ENCODE results near the gene SPNS2.

SPNS2 gene, protein sequence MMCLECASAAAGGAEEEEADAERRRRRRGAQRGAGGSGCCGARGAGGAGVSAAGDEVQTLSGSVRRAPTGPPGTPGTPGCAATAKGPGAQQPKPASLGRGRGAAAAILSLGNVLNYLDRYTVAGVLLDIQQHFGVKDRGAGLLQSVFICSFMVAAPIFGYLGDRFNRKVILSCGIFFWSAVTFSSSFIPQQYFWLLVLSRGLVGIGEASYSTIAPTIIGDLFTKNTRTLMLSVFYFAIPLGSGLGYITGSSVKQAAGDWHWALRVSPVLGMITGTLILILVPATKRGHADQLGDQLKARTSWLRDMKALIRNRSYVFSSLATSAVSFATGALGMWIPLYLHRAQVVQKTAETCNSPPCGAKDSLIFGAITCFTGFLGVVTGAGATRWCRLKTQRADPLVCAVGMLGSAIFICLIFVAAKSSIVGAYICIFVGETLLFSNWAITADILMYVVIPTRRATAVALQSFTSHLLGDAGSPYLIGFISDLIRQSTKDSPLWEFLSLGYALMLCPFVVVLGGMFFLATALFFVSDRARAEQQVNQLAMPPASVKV

DNA sequence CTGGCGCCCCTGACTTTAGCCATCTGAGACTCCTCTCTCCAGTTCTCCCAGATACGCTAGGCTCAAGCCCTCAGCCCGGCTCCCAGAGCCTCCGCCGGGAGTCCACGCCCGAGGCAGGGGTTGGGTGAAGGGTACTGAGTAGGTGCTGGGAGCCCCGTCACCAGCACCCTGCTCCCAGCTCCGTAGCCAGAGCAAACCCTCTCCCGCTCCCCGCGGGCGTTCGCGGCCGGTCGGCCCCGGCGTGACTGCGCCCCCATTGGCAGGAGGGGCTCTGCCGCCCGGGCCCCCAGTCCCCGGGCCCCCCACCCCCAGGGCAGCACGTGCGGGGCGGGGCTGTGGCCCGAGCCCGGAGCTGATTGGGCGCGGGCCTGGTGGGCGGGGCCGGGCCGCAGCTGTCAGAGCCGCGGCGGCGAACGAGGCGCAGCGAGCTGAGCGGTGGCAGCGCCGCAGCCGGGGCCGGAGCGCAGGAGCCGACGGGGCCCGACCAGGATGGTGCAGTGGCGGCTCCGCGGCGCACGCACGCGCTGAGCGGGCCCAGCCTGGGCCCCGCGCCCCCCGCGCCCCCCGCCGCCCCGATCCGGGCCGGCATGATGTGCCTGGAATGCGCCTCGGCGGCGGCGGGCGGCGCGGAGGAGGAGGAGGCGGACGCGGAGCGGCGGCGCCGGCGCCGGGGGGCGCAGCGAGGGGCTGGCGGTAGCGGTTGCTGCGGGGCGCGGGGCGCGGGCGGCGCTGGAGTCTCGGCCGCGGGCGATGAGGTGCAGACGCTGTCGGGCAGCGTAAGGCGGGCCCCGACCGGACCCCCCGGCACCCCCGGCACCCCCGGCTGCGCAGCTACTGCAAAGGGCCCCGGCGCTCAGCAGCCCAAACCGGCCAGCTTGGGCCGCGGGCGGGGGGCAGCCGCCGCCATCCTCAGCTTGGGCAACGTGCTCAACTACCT is at the start of gene SPNS2:
SPNS2 (plus strand) TSS at position 421 of the 937 bp plus-strand sequence; CDS start at position 588, 167 bp downstream.
- no peak for FAIRE-seq

DNA sequence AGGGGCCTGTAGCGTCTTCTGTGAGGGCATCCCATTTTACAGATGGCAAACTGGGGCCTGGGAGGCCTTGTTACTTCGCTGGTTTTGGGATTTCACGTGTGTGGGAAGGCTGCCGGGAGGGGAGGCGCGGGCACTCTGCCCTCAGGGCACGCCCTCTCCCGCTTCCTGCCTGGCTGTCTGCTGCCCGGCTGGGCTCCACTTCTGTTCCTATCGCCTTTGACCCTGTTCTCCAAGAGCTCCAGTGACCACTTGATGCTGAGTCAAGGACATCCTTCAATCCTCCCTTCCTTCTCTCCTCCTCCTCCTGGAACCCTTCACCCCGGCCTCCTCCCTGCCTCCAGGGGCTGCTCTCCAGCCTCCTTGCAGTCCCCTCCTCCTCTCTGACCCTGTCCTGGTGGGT is 48.9 kb upstream of the SPNS2 start:
- no peak for FAIRE-seq

DNA sequence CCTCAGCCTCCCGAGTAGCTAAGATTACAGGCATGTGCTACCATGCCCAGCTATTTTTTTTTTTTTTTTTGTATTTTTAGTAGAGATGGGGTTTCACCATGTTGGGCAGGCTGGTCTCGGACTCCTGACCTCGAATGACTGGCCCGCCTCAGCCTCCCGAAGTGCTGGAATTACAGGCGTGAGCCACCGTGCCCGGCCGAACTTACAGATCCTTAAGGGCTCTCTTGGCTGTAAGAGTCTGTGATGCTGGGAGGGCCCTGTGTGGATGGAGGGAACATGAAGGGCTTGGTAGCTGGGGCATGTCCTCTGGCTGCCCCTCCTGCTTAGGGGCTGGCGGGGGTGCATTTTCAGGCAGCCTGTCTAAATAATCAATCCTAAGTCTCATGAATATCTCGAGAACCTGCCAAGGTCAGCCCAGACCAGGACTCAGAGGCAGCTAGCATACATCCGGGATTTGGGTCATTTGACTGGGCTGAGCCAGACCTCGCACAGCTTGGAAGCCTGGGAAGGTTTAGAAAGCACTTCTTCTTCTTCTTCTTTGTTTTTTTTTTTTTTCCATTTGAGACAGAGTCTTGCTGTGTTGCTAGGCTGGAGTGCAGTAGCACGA is 47.9 kb upstream of the SPNS2 start:
- FAIRE-seq, result no peak

DNA sequence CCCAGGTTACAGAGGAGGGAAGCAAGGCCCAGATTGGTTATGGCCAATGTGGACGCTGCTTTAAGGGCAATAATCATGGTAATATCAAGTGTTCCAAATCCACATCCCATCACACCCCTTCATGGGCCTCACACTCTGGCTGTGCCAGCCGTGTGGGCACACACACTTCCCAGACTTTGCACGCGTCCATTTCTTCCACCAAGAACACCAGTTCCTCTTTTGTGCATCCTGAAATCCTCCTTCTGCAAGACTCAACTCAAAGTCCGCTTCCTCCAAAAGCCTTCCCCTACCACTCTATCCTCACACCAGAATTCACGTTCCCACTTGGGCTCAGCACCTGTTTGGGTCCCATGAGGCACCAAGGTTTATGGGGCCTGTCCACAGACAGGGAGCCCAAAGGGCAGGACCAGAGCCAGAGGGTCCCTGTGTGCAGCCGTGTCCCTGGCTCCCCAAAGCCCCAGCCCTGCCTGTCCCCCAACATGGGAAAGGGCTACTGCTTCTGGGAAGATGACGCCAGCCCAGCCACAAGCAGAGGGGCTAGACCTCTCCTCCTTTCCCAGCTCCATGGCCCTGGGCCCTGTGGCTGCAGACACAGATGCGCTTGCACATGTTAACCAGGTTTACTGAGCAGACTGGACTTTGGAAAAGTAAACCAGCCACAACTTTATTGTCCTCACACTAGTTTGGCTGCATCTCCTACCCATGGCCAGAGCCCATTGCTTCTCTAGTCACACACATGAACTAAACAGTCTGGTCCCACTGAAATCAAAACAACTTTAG is 44.7 kb upstream of the SPNS2 start:
- FAIRE-seq, result no peak

DNA sequence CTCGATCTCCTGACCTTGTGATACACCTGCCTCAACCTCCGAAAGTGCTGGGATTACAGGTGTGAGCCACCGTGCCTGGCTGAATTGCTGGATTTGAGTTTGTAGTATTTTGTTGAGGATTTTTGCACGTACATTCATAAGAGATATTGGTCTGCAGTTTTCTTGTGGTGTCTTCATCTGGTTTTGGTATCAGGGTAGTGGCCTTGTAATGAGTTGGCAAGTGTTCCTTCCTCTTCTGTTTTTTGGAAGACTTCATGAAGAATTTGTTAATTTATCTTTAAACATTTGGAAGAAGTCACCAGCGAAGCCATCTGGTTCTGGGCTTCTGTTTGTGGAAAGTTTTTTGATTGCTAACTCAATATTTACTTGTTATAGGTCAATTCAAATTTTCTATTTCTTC is 38.0 kb upstream of the SPNS2 start:
- FAIRE-seq, result no peak

DNA sequence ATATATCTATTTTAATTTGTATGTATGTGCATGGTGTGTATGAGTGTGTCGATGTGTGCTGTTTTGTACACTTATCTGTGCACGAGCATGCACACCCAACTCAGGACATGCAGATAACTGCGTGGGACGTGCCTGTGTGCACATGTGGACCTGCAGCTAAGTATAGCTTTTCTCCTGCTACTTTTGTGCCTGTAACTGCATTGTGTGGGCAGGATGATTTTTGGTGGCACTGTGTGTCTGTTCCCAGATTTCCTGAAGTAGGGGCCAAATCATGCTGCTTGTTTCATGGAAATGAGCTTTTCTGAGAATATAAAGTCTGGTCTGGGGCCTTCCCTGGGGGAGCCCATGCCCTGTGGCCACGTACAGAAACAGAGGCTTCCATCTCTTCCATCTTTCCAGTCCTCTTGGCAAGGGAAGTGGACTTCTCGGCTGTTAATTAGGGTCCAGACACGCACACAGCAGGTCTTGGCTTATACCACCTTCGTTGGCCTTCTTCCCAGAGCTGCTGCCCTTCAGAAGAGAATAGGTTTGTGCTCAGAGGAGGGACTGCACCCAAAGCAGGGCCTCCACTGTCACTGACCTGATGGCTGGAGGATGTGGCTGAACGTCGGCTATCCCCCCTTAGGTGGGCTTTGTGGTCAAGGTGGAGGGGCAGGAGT is 34.7 kb upstream of the SPNS2 start:
- no peak for FAIRE-seq

DNA sequence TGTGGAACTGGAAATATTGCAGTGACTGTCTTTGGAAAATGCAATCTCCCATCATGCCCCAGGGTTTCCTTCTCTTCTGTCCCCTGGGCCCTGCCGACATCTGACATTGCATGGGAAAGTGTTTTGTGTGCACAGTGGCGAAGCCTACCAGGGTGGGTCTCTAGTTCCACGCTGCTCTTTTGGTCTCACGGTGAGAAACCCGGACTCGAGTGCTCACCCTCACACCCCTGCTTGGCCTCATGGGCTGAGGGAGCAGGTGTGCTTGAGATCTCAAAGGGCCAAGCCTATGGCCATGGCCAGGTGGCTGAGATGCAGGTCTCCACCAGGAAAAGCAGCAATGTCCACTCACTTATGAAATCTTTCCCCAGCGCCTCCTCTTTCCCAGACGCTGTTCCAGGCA is 32.9 kb upstream of the SPNS2 start:
- FAIRE-seq, result no peak

DNA sequence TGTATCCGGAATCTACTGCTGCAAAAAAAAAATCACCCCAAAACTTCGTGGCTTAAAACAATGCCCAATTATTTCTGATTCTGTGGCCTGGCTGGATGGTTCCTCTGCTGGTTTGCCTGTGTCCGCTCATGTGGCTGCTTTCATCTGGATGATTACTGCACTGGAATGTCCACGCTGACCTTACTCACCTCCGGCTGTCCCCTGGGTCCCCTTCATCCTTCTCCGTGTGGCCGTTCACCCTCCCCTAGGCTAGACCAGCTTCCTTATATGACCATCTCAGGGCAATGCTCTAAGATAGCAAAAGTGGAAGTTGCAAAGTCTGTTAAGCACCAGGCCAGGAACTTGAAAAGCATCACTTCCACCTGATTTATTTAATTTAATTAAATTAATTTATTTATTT is 31.4 kb upstream of the SPNS2 start:
- FAIRE-seq, result no peak

DNA sequence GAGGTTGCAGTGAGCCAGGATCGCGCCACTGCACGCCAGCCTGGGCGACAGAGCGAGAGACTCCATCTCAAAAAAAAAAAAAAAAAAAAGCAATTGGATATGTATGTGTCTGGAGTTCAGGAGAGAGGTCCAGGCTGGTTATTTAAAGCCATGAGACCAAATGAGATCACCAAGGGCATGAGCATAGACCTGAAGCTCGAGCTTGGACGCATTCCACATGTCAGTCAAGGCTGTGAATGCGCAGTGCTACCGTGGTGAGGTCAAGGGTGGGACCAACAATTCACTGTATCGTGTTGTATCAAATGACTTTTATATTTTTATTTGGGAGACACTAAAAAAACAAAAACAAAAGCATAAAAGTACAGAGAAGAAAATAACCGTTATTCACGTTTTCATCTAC is 29.1 kb upstream of the SPNS2 start:
- no peak for FAIRE-seq

DNA sequence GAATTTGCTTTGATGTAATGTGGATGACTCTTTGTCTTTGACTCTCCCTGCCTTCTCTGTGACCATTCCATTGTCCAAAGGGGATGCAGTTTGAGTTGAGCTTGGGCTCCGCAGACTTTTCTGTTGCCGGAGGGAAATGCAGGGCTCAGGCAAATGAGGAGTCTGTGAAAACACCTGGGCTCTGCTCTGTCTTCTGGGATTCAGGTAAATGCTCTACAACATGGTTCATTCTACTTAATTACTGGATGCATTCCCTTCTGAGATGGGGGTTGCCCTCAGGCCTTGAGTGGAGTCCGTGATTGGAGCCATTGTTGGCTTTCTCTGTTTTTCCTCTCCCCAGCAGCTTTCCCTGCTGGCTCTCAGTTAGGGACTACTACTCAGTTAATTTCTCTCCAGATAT is 26.4 kb upstream of the SPNS2 start:
- no peak for FAIRE-seq

DNA sequence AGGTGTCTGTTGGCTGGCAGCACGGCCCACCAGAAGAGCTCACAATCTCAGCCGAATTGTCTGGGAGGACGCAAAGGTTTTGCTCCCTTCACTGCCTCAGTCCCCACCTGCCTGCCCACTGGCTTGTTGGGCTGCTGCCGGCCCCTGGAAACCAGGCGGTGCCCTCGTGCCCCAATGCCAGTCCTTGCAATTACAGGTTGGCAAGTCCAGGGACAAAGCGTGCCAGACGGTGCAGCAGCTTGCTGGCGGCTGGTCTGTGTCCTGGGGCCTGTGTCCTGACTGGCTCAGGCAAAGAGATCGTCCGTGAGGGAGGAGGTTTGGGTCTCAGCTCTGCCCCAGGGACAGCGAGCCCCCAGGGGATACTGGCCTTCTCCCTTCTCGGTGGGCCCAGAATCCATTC is 24.6 kb upstream of the SPNS2 start:
- no peak for FAIRE-seq

DNA sequence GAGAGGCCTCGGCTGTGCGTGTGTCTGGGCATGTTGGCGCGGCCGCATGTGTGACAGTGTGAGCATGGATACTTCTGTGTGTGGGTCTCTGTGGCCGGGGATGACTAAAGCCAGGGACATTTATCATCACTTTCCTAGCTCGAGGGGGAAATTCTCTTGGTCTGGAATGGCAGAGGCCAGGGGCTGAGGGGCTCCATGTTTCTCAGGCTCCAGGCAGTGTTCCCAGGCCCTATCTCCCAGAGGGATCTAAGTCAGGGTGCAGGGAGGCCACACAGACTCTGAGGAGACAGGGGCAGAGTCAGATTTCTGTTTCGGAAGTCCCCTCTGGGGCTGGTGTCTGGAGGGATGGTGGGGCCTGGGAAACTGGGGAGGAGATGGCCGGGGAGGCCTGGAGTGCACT is 23.7 kb upstream of the SPNS2 start:
- FAIRE-seq, result no peak

DNA sequence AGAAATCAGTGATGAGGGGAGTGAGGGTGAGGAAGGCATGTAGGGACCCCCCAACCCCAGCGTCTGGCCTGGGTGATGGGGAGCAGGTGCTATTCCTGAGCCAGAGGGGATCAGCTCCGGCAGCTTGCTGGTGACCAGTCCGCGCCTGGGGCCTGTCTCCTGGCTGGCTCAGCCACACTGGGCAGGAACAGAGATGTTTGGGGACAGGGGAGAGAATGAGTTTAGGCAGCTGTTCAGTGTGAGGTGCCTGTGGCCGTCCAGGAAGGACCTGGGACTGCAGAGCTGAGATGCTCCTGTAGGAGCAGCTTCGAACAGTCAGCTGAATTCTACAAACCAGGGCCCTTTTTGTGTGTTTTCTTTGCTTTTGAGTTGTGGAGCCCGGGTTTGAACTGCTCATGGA is 23.2 kb upstream of the SPNS2 start:
- no peak for FAIRE-seq

DNA sequence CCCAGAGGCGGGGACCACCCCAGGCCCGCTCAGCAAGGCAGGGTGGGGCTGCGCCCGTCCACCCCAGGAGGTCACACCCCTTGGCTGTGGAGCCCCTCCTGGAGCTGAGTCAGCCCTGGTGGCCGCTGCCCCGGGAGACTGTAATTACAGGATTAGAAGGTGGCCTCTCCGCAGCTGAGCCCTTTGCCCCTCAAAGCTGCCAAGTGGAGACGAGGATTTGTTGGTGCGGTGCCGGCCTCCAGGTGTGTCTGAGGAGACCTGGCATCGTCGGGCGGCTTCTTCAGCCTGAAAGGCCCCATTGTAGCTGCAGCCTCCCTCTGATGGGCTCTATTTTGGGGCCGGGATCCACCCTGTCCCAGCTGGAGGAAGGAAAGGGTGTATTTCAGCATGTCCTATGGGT is 22.7 kb upstream of the SPNS2 start:
- FAIRE-seq, result no peak

DNA sequence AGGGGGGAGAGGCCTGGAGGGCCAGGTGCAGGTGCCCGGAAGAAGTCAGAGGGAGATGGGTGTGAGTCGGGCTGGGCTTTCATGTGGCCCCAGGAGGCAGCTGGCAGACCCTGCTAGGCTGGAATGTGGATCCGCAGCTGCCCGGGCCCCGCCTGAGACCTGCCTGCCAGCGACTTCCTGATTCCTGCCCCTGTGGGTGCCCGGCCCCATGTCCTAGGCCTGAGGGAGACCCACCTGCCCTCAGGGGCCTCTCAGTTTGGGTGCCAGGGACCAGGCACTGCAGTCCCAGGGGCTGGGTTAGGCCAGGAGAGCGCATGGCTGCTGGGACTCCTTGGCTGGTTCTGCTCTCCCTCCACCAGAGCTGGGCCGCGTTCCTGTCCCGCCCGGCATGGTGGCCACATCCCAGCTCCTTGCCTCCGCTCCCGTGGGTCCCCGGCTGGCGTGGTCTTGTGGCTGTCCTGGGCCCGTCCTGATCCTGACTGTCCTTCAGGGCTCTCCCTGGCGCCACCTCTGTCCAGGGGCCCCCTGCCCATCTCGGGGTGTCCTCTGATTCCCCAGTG is 22.1 kb upstream of the SPNS2 start:
- FAIRE-seq, result no peak

DNA sequence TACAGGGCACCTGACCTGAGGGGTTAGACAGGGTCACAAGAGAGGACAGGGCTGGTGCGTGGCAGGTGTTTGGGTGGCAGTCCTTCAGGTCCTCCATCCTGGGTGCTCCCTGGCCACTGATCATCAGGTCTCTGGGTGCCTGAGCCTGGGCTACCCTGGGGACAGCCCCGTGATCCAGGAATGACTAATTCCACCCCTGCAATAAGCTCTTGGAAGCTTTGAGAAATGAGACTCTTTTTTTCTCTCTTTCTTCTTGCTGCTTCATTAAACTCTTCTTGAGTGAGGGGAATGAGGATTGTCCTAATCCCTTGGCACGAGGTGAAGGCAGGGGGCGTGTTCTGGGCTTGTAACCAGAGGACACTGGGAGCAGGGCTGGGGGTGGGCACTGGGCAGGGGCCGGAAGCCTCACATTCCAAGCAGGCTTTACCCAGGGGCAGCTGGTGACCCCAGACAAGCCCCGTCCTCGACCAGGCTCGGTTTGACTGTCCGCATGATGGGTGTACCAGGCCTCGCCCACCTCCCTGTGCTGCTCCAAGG is 21.4 kb upstream of the SPNS2 start:
- no peak for FAIRE-seq

DNA sequence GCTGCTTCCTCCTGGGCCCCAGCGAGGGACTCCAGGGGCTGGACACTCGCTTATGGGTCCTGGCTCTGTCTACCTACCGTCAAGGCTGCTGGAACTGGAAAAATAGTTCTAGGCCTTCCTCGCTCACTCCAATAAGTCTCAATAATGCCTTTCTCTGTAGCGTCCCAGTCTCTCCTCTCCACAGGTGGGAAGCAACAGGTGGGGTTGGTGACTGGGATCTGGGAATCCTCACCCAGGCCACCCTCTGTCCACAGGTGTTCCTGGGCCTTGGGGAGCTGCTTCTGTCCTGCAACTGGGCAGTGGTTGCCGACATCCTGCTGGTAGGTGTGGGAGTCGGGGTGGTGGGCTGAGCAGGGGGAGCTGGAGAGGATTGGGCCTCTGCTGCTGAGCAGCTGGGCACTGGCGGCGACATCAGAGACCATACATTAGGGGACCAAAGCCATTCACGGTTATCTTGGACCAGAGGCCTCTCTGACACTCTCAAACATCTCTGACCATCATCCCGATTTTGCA is 20.3 kb upstream of the SPNS2 start:
- no peak for FAIRE-seq

DNA sequence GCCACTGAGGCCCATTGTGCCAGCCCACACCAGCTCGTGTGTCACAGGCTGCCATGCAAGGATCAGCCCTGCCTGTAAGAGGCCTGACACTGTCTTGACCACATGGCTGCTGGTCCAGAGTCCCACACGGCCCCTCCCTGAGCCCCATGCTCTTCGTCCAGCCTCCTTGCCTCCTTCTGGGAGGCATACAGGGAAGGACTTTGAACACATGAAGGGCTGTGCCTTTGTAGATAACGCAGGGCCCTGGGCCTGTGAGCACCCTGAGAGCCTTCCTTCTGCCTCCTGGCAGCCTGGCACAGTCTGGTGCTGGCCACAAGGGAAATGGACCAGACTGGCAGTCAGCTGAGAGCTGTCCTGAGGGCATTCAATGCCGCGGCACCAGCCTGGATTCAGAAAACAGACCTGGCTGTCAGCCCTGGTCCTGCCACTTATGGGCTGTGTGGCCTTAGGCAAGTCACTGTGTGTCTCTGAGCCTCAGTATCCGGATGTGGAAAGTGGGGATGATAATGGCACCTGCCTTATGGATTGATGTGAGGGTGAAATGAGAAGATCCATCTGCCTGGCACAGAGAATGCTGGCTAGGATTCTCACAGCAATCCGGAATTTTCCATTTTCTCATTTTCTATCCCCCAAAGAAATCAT is 19.2 kb upstream of the SPNS2 start:
- FAIRE-seq, result no peak

DNA sequence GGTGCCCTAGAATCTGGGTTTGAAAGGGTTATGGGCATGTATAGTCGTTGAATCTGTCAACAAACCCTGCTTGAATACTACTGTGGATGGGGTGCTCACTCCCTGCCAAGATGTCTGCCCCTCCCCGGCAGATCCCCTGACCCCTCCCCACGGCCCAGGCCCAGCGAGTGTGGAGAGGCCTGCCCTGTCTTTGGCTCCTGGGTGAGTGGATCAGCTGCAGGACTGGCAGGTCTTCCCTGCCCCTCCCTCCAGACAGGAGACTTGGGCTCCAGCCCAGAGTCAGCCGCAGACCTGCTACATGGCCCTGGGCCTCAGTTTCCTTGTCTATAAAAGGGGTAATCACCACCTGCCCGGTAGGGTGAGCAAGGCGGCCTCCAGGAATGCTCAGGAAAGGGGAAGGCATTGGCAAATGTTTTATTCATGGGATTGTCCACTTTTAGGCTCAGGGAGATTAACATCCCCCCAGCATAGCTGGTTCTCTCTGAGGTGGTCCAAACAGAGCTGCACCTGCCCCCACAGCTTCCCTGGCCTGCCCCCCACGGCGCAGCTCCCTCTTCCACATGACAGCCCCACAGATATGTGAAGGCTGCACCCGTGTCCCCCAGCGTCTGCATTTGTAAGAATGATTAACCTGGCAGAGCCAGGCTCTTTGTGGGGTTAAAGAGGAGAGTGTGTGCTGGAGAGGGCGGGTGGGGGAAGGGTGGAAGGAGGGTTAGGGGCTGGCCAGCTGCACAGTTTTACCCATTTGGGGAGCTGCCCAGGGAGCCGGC is 18.5 kb upstream of the SPNS2 start:
- no peak for FAIRE-seq
